Upper lobe of right lung (tissue), 1 donor: Measurements from ENCODE around the gene PTGES2. TPM values are rescaled to one million over a fixed set of nuclear protein-coding genes. Genes with fewer than 3 reads are reported as not detected.
A peak's percentile ranks its signal among the peaks of the same experiment; 100 is the strongest.

ENCODE experiments used
- ATAC-seq: fragments of 200-7000 bp; cut with Tn5 transposase; one replicate; pipeline ENCODE4 v1.9.1; 2020; ENCODE audit warnings: mild to moderate bottlenecking, moderate library complexity
- DNase-seq: peaks from one replicate; pipeline ENCODE4 v3.0.0-alpha.2; 2020
- H3K27ac ChIP-seq: fragments of 200-600 bp; one replicate; pipeline ENCODE4 v1.8.0; 2022
- H3K27me3 ChIP-seq: fragments of 200-600 bp; one replicate; pipeline ENCODE4 v1.8.0; 2022; ENCODE audit warnings: mild to moderate bottlenecking
- H3K36me3 ChIP-seq: fragments of 200-600 bp; one replicate; pipeline ENCODE4 v1.8.0; 2022
- H3K4me1 ChIP-seq: fragments of 200-600 bp; one replicate; pipeline ENCODE4 v1.8.0; 2022
- H3K4me3 ChIP-seq: fragments of 200-600 bp; one replicate; pipeline ENCODE4 v1.8.0; 2022; ENCODE audit warnings: mild to moderate bottlenecking
- H3K9me3 ChIP-seq: fragments of 200-600 bp; one replicate; pipeline ENCODE4 v1.8.0; 2022
- CTCF ChIP-seq: fragments of 200-600 bp; IDR thresholded peaks from one replicate; pipeline ENCODE4 v1.8.0; 2022; ENCODE audit warnings: antibody characterized with exemption
- intact Hi-C: fragments of 100-400 bp; cut with DNase I; formaldehyde crosslinking; loops from one replicate; pipeline ENCODE4 v1.11.0; 2022
- total RNA-seq: library from RNA; stranded (reverse); fragmentation: NEBNext Ultra II Directional; extraction: Animal tissue kit (Norgen Biotek cat#: 25700); gene quantifications from one replicate; pipeline ENCODE4 v1.2.1, GENCODE V29; 2021
- donor health status: DM: no; HTN: yes; CAD: no; lungs with severe emphysema.

The PTGES2 gene
- total RNA-seq, 1 donor from 2014 or later, result 35.1 TPM

DNA sequence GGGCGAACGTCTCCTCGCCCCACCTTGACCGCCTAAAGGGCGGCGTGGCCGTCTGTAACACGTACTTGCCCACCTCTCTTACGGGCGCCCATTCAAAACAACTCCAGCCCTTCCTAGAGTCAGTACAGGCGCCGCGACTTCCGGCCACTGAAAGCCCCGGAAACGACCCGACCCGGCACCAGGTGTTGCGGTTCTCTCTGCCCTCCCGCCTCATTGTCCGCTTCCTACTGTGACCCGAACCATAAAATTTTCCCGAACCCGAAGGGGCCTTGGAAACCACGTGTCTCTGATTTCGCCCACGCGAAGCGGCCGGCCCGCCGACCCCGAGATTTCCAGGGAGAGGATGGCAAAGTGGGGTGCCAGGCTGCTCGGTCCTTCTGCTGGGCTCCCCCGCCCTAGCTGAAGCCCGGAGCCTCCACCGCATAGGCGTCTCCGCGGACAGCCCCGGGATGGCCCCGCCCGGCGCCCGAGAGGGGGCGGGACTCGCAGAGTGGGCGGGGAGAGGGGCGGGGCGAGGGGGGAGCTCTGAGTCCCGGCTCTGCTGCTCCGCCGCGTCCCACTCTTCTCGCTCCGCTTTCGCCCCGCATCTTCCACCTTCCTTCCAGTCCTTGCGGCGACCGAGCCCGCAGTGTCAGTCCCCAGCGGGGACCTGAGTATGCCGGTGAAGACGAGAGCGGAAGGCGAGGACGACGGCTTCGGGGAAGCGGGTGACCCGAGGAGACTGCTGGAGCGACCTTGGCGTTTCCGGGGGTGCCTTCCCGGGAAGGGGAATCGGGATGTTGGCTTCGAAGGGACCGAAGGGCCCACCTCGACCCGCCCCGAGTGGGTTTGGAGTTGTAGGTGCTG, 684 bp upstream of the PTGES2 start:
- no peaks in the 10 kb centered on the region for H3K9me3 ChIP-seq
- DNase-seq (peak; percentile 92), ATAC-seq (peak; percentile 90)
- no peaks in the 10 kb centered on the region for H3K27me3 ChIP-seq
- H3K27ac ChIP-seq, result peak overlapping the region; percentile 98
- H3K36me3 ChIP-seq, result peaks cover 11% of the 10 kb centered on the region
- peak overlapping the region; percentile 88 for H3K4me3 ChIP-seq
- H3K4me1 ChIP-seq, result peaks cover 23% of the 10 kb centered on the region
- no peak for TF ChIP-seq CTCF
- intact Hi-C loops, result no loop called here

DNA sequence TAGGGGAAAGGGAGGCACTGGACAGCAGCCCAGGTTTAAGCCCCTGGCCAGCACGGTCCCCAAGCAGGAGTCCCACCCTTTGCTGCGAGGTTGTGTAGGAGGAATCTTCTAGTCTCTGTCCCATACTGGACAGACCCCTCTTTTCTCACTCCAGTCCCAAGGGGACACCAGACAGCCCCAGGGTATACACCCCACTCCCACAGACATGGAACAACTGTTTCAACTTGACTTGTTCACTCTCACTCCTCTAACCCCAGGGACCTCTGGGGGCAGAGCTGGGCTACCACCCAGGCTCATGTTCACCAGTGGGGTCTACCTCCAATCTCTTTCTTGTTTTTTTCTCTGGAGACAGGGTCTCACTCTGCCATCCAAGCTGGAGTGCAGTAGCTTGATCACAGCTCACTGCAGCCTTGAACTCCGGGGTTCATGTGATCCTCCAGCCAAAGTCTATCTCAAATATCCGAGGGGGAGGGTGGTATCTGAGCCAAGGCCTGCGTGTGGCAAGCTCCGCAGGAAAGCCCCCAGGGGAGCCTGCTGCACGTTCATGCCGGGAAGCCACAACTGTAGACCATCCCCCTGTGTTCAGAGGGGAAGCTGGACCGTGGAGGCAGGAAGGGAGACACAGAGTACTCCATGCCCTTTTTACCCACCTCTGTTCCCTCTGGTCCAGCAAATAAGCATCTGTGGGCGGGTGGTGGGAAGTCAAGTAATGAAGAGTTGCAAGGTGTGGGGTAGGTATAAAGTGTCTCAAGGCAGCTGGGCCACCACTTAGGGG, 1.8 kb downstream of the PTGES2 start:
- Histone ChIP-seq H3K4me3 (peak overlapping the region; percentile 3), H3K27me3 (no peaks in the 10 kb centered on the region), H3K36me3 (peaks cover 31% of the 10 kb centered on the region), H3K27ac (no peak overlapping the region), H3K9me3 (no peaks in the 10 kb centered on the region), H3K4me1 (peaks cover 23% of the 10 kb centered on the region)
- TF ChIP-seq CTCF, result no peak
- DNase-seq, result no peak
- no peak for ATAC-seq
- intact Hi-C loops, result no loop called here

DNA sequence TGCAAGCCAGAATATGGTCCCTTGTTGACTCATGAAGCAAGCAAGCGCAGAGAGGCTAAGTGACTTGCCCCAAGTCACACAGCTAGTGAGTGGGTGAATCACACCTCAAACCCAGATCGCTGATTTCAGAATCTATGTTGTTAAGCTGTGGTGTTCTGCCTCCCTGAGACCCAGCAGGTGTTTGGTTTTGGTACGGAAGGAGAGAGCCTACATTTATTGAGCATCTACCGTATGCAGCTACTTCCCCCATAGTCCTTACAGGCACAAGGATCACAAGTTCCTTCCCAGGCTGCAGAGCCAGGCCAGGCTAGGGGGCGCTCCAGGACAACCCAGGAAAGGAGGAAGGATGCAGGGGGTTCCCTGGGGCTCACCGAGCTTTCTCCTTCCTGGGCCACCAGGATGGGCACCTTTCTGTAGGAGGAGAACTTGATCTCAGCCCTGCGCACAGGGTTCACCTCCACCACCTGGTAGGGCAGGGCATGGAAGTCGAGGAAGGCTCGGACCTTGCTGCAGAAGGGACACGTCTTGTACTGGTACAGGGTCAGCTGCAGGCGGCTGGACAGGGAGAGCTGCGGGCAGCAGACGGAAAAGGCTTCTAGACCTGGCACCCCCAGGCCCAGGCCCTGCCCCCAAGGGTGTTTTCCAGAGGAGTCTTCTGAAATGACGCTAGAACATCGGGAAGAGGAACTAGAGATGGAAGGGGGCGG, 2.5 kb downstream of the PTGES2 start:
- peaks cover 36% of the 10 kb centered on the region for H3K36me3 ChIP-seq
- H3K27ac ChIP-seq, result no peak overlapping the region
- peaks cover 23% of the 10 kb centered on the region for H3K4me1 ChIP-seq
- no peaks in the 10 kb centered on the region for H3K27me3 ChIP-seq
- peak; percentile 54 for TF ChIP-seq CTCF
- ATAC-seq (no peak), DNase-seq (peak; percentile 81)
- intact Hi-C loops, result no loop called here
- no peaks in the 10 kb centered on the region for H3K9me3 ChIP-seq
- H3K4me3 ChIP-seq, result no peak overlapping the region

- no peak for TF ChIP-seq CTCF
- Histone ChIP-seq H3K36me3 (peaks cover 36% of the 10 kb centered on the region), H3K27me3 (no peaks in the 10 kb centered on the region), H3K4me1 (peaks cover 23% of the 10 kb centered on the region), H3K9me3 (no peaks in the 10 kb centered on the region), H3K27ac (no peak overlapping the region), H3K4me3 (no peak overlapping the region)
- DNase-seq (no peak), ATAC-seq (no peak)
- intact Hi-C loops, result no loop called here
Observed at GRCh38 chr9:128124451-128124850, 3.1 kb downstream of the PTGES2 start.

GRCh38 chr9:128123451-128124080, 4.0 kb downstream of the PTGES2 start:
- TF ChIP-seq CTCF, result no peak
- H3K9me3 ChIP-seq, result no peaks in the 10 kb centered on the region
- no peak for DNase-seq
- no peak overlapping the region for H3K27ac ChIP-seq
- no peak for ATAC-seq
- no peaks in the 10 kb centered on the region for H3K27me3 ChIP-seq
- intact Hi-C loops, result no loop called here
- H3K4me3 ChIP-seq, result no peak overlapping the region
- peaks cover 16% of the 10 kb centered on the region for H3K4me1 ChIP-seq
- peaks cover 36% of the 10 kb centered on the region for H3K36me3 ChIP-seq
